ENCODE data around the gene LTBP1.

LTBP1 gene

GRCh38 chr2:32931945-32932709 is 14.6 kb upstream of the LTBP1 start:
- no peak overlapping the region for H3K27ac ChIP-seq (ENCODE audit: low read depth, low read length, severe bottlenecking)
- no peaks in the 10 kb centered on the region for H3K36me3 ChIP-seq (ENCODE audit: control insufficient read depth, insufficient read depth, low read length)
- 50 to 70% methylated on average over 7 to 8 of the region's 12 CpGs for WGBS, 2 experiments (ENCODE audit: insufficient coverage in 2 of 2)

GRCh38 chr2:32932825-32933755 is 13.7 kb upstream of the LTBP1 start:
- H3K4me3 ChIP-seq (ENCODE audit: extremely low read depth, insufficient read depth, low read length, poor library complexity, severe bottlenecking): no peak overlapping the region
- no peaks in the 10 kb centered on the region for H3K9me3 ChIP-seq (ENCODE audit: control insufficient read depth, low read length)
- no peaks in the 10 kb centered on the region for H3K36me3 ChIP-seq (ENCODE audit: control insufficient read depth, insufficient read depth, low read length)
- no peaks in the 10 kb centered on the region for H3K4me1 ChIP-seq (ENCODE audit: control insufficient read depth, insufficient read depth, low read length, poor library complexity, severe bottlenecking)
- WGBS, 2 experiments (ENCODE audit: insufficient coverage in 2 of 2): 82 to 94% methylated on average over 4 to 6 of the region's 11 CpGs
- no peak overlapping the region for H3K27ac ChIP-seq (ENCODE audit: low read depth, low read length, severe bottlenecking)

More at GRCh38 chr2:32931945-32932709, 14.6 kb upstream of the LTBP1 start:
- Histone ChIP-seq H3K4me1 (ENCODE audit: control insufficient read depth, insufficient read depth, low read length, poor library complexity, severe bottlenecking) (no peaks in the 10 kb centered on the region), H3K9me3 (ENCODE audit: control insufficient read depth, low read length) (no peaks in the 10 kb centered on the region), H3K4me3 (ENCODE audit: extremely low read depth, insufficient read depth, low read length, poor library complexity, severe bottlenecking) (no peak overlapping the region)

- H3K4me3 ChIP-seq (ENCODE audit: extremely low read depth, insufficient read depth, low read length, poor library complexity, severe bottlenecking): no peak overlapping the region
- H3K4me1 ChIP-seq (ENCODE audit: control insufficient read depth, insufficient read depth, low read length, poor library complexity, severe bottlenecking): peaks cover 4% of the 10 kb centered on the region
- no peaks in the 10 kb centered on the region for H3K36me3 ChIP-seq (ENCODE audit: control insufficient read depth, insufficient read depth, low read length)
- H3K9me3 ChIP-seq (ENCODE audit: control insufficient read depth, low read length): no peaks in the 10 kb centered on the region
- H3K27ac ChIP-seq (ENCODE audit: low read depth, low read length, severe bottlenecking): no peak overlapping the region
- WGBS, 2 experiments (ENCODE audit: insufficient coverage in 2 of 2): 95 to 98% methylated on average over 4 of the region's 5 CpGs
Measured at GRCh38 chr2:32933756-32934095, 13.0 kb upstream of the LTBP1 start.

- H3K9me3 ChIP-seq (ENCODE audit: control insufficient read depth, low read length): no peaks in the 10 kb centered on the region
- no peak overlapping the region for H3K27ac ChIP-seq (ENCODE audit: low read depth, low read length, severe bottlenecking)
- peaks cover 4% of the 10 kb centered on the region for H3K4me1 ChIP-seq (ENCODE audit: control insufficient read depth, insufficient read depth, low read length, poor library complexity, severe bottlenecking)
- no peak overlapping the region for H3K4me3 ChIP-seq (ENCODE audit: extremely low read depth, insufficient read depth, low read length, poor library complexity, severe bottlenecking)
- H3K36me3 ChIP-seq (ENCODE audit: control insufficient read depth, insufficient read depth, low read length): no peaks in the 10 kb centered on the region
- WGBS, 2 experiments (ENCODE audit: insufficient coverage in 2 of 2): 40 to 46% methylated on average over 7 to 10 of the region's 13 CpGs
Measured at GRCh38 chr2:32937602-32938448, 8.9 kb upstream of the LTBP1 start.

- Histone ChIP-seq H3K4me1 (ENCODE audit: control insufficient read depth, insufficient read depth, low read length, poor library complexity, severe bottlenecking) (peaks cover 4% of the 10 kb centered on the region), H3K4me3 (ENCODE audit: extremely low read depth, insufficient read depth, low read length, poor library complexity, severe bottlenecking) (no peak overlapping the region), H3K9me3 (ENCODE audit: control insufficient read depth, low read length) (no peaks in the 10 kb centered on the region), H3K36me3 (ENCODE audit: control insufficient read depth, insufficient read depth, low read length) (no peaks in the 10 kb centered on the region), H3K27ac (ENCODE audit: low read depth, low read length, severe bottlenecking) (no peak overlapping the region)
- WGBS, 2 experiments (ENCODE audit: insufficient coverage in 2 of 2): 96% methylated on average over 3 of the region's 3 CpGs; no CpG with 5 or more reads in 1 of the 2 experiments
Measured at GRCh38 chr2:32938934-32939333, 7.8 kb upstream of the LTBP1 start.

- Histone ChIP-seq H3K4me3 (ENCODE audit: extremely low read depth, insufficient read depth, low read length, poor library complexity, severe bottlenecking) (no peak overlapping the region), H3K27ac (ENCODE audit: low read depth, low read length, severe bottlenecking) (no peak overlapping the region), H3K9me3 (ENCODE audit: control insufficient read depth, low read length) (no peaks in the 10 kb centered on the region), H3K36me3 (ENCODE audit: control insufficient read depth, insufficient read depth, low read length) (no peaks in the 10 kb centered on the region), H3K4me1 (ENCODE audit: control insufficient read depth, insufficient read depth, low read length, poor library complexity, severe bottlenecking) (peaks cover 4% of the 10 kb centered on the region)
- 86 to 98% methylated on average over 2 to 6 of the region's 8 CpGs for WGBS, 2 experiments (ENCODE audit: insufficient coverage in 2 of 2)
Measured at GRCh38 chr2:32940316-32940997, 6.3 kb upstream of the LTBP1 start.

GRCh38 chr2:32941944-32942690 is 4.6 kb upstream of the LTBP1 start:
- Histone ChIP-seq H3K27ac (ENCODE audit: low read depth, low read length, severe bottlenecking) (no peak overlapping the region), H3K36me3 (ENCODE audit: control insufficient read depth, insufficient read depth, low read length) (no peaks in the 10 kb centered on the region), H3K9me3 (ENCODE audit: control insufficient read depth, low read length) (no peaks in the 10 kb centered on the region), H3K4me1 (ENCODE audit: control insufficient read depth, insufficient read depth, low read length, poor library complexity, severe bottlenecking) (peaks cover 4% of the 10 kb centered on the region), H3K4me3 (ENCODE audit: extremely low read depth, insufficient read depth, low read length, poor library complexity, severe bottlenecking) (no peak overlapping the region)
- 85 to 87% methylated on average over 3 to 6 of the region's 8 CpGs for WGBS, 2 experiments (ENCODE audit: insufficient coverage in 2 of 2)

- H3K4me3 ChIP-seq (ENCODE audit: extremely low read depth, insufficient read depth, low read length, poor library complexity, severe bottlenecking): no peak overlapping the region
- H3K9me3 ChIP-seq (ENCODE audit: control insufficient read depth, low read length): no peaks in the 10 kb centered on the region
- WGBS, 2 experiments (ENCODE audit: insufficient coverage in 2 of 2): 100% methylated on average over 2 of the region's 4 CpGs; no CpG with 5 or more reads in 1 of the 2 experiments
- peaks cover 4% of the 10 kb centered on the region for H3K4me1 ChIP-seq (ENCODE audit: control insufficient read depth, insufficient read depth, low read length, poor library complexity, severe bottlenecking)
- no peaks in the 10 kb centered on the region for H3K36me3 ChIP-seq (ENCODE audit: control insufficient read depth, insufficient read depth, low read length)
- no peak overlapping the region for H3K27ac ChIP-seq (ENCODE audit: low read depth, low read length, severe bottlenecking)
Measured at GRCh38 chr2:32942793-32943485, 3.8 kb upstream of the LTBP1 start.

GRCh38 chr2:32945286-32945685 is 1.5 kb upstream of the LTBP1 start:
- WGBS, 2 experiments (ENCODE audit: insufficient coverage in 2 of 2): 86% methylated on average over 1 of the region's 2 CpGs; no CpG with 5 or more reads in 1 of the 2 experiments
- H3K4me3 ChIP-seq (ENCODE audit: extremely low read depth, insufficient read depth, low read length, poor library complexity, severe bottlenecking): no peak overlapping the region
- no peaks in the 10 kb centered on the region for H3K9me3 ChIP-seq (ENCODE audit: control insufficient read depth, low read length)

More at GRCh38 chr2:32945286-32945685, 1.5 kb upstream of the LTBP1 start:
- no peaks in the 10 kb centered on the region for H3K36me3 ChIP-seq (ENCODE audit: control insufficient read depth, insufficient read depth, low read length)
- no peak overlapping the region for H3K27ac ChIP-seq (ENCODE audit: low read depth, low read length, severe bottlenecking)
- H3K4me1 ChIP-seq (ENCODE audit: control insufficient read depth, insufficient read depth, low read length, poor library complexity, severe bottlenecking): no peaks in the 10 kb centered on the region

Data from mesodermal cell (in vitro differentiated cells).